OCI-LY1 (cell line): ENCODE measurements around the gene TMEM185B.

Experiments used
- CTCF ChIP-seq: fragments of 200-600 bp; sonication (generic), shearing (Covaris generic); IDR thresholded peaks from 2 replicates; pipeline ENCODE4 v1.5.1; 2017; ENCODE audit warnings: mild to moderate bottlenecking, antibody characterized with exemption, low read length, moderate library complexity, mixed read lengths
- EZH2 ChIP-seq: fragments of 200-600 bp; sonication (generic), shearing (Covaris generic); IDR thresholded peaks from 2 replicates; pipeline ENCODE4 v1.8.0; 2017; ENCODE audit warnings: borderline replicate concordance, mixed run types, mild to moderate bottlenecking, antibody characterized with exemption, low read length, moderate library complexity, mixed read lengths

- peak; percentile 36; the same call in 1 of the 2 replicates for TF ChIP-seq CTCF
- TF ChIP-seq EZH2 = no peak
These were observed 41.1 kb downstream of the TMEM185B start for GRCh38 chr2:120182019-120182560.
